GM18909 (cell line): ENCODE measurements around the gene POLR2L.

Source experiments
- ATAC-seq: cut with Tn5 transposase; IDR thresholded peaks from one replicate; pipeline ENCODE4 v1.9.1; 2021; ENCODE audit warnings: mild to moderate bottlenecking; ENCODE audit not compliant: unreplicated experiment, poor library complexity

Gene POLR2L

DNA sequence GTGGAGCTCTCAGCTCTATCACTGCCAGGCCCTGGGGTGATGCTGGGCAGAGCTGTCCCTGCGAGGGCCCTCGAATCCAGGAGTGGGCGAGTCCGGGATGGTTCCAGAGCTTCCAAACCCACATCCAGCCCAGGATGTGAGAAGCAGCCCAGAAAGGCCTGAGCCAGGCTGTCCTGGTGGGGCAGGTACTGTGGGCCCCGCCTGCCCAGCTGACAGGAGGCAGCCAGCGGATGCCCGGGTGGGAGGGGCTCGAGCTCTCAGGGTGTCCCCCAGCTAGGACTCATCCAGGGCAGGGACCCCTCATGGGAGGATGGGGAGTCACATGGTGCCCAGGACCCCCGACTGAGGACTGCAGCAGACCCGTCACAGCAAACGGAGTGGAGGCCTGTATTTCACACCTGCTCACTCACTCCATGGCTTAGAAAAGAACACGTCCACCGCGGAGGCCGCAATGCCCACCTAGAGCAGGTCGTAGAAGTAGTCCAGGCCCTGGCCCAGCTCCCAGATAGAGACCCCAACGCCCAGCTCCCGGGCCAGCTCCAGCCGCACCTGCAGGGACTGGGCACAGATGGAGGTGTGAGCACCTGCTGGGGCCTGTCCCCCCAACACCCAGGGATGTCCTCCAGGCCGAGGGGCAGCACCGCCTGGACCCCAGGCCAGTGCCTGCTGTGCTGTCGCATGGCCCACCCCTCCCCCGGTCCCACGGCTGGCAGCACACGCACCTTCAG is 27.2 kb upstream of the POLR2L start:
- no peak for ATAC-seq

DNA sequence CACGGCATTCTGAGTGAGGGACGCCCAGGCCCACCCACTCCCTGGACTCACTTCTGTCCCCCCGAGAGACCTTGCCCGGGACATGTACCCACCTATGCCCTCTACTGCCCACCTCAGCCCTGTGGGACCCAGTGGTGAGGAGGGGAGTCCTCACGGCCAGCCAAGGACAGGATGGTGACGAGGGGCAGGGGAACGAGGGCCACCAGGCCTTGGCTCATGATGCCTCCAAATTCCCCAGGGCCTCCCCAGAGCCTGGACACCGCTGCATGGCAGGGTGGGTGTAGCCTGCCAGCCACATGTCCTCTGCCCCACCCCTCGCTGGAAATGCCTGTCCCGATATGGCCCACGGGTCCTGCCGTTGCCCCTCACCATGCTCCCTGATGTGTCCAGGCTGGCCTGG is 26.5 kb upstream of the POLR2L start:
- no peak for ATAC-seq

DNA sequence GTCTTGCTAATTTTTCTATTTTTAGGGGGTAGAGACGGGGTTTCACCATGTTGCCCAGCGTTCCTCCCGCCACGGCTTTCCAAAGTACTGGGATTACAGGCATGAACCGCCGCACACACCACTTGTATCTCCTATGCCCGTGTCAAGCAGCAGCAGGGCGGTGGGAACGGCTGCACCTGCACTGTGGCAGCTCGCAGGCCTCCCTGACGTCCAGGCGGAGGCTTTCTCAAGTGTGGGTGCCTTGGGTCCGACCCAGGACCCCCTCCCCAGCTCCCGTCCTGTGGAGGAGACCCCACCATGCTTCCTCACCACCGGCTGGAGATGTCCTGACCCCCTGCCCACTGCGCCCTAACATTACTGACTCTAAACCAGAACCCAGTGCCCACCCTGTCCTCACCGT is 26.1 kb upstream of the POLR2L start:
- ATAC-seq, result no peak

- no peak for ATAC-seq
Measured at GRCh38 chr11:867856-868358, 25.6 kb upstream of the POLR2L start.

- no peak for ATAC-seq
Measured at GRCh38 chr11:866481-866880, 24.2 kb upstream of the POLR2L start.

DNA sequence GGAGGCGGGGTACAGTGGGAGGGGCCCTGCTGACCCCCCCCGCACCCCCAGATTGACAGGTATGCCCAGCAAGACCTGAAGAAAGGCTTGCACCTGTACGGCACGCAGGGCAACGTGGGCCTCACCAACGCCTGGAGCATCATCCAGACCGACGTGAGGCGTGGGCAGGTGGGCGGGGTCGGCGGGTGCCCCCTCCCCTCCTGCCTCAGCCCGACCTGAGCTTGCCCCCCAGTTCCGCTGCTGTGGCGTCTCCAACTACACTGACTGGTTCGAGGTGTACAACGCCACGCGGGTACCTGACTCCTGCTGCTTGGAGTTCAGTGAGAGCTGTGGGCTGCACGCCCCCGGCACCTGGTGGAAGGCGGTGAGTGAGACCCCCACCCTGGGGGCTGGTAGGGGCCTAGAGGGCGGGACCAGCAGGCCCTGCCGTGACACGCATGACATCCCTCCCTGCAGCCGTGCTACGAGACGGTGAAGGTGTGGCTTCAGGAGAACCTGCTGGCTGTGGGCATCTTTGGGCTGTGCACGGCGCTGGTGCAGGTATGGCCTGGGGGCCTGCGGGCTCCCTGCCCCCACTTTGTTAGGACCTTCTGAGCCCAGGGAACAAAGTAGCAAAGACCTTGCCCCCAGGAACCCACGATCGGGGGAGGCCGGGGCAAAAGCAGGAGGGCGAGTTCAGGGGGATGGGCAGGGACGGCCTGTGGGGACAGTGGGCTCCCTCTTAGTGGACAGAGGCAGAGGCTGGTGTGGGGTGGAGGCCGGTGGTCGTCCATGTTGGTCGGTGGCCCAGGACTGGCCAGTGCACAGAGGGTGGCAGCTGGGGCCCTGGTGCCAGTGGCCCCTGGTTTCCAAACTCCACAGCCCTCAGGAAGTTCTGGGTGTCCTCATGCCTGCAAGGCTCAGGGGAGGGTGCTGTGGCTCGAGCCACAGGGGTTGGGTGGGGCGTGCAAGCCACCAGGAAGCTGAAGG is 23.4 kb upstream of the POLR2L start:
- ATAC-seq, result no peak

DNA sequence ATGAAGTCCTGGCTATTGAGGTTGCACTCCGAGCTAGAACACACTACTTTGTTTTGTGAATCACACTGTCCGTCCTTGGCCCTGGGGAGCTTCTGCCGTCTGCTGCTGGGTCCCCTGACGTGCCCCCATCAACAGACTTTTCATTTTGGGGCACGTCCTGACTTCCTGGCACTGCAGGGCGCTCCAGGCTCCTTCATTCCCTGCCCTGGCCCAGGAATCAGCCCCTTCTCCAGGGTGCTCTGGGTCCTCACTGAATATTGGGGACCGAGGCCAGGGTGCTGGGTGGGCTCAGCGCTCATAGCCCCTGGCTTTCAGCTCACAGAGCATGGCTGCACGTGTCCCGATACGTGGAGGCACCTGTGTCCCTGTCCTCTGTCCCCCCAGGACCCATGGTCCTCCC is 22.6 kb upstream of the POLR2L start:
- ATAC-seq, result no peak

DNA sequence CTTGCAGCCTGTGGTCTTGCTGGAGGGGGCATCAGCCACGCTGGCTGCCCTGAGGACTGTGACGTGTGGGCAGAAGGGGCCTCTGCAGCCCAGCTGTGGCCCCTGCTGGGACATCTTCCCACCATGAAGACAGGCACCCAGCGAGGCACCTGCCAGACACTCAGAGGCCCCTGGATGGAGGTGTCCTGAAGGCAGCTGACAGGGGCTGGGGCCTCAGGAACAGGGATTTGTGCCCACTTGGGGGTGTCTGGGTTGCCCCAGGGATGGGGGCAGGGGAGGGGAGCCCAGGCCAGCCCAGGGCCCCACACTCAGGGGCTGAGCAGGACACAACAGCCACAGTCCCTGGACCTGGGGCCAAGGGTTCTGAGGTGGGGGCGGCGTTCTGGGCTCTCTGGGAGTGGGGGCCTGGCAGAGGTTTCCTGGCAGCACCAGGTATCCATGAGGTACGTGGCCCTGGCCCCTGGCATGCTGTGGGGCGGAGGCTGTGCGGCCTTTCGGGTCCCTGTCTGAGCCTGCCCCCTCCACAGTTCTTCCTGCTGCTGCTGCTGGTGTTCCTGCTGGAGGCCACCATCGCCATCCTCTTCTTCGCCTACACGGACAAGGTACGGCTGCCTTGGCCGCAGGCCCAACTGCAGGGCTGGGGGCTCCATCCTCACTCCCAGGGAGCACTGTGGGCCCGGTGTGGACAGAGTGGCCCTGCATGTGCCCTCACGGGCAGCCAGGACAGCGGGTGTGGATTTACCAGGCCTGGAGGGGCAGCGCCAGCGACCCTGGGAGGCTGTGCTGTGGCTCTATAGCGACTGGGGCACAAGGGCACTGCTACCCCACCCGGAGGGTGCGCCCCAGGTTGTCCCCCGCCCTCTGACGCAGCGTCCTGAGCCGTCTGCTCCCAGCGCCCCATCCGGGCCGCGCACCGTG is 21.8 kb upstream of the POLR2L start:
- ATAC-seq, result no peak

GRCh38 chr11:863023-863909 is 20.9 kb upstream of the POLR2L start:
- ATAC-seq, result no peak

GRCh38 chr11:862696-863022 is 20.3 kb upstream of the POLR2L start:
- no peak for ATAC-seq

DNA sequence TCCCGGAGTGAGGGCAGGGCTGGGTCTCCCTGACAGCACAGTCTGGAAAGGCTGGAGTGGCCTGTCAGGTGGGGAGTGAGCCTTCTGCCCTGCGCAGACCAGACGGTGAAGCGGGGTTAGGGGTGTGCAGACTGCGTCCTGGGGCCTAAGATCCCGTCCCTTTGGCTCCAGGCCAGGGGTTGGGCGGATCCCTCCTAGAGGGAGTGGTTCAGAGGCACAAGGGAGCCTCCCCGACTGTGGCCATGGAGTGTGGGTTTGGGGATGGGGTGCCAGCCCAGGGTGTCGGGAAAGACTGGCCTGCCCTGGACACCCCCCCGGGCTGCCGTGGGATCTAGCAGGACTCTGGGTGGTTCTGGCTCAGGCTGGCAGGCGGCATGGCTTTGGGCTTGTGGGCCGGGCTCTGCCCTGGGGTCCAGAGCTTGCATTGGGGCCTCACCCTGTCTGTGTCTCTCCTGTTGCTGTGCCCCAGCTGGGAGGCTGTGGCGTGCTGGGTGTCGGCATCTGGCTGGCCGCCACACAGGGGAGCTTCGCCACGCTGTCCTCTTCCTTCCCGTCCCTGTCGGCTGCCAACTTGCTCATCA is 19.8 kb upstream of the POLR2L start:
- ATAC-seq, result no peak

- no peak for ATAC-seq
Measured at GRCh38 chr11:861105-861479, 18.8 kb upstream of the POLR2L start.

GRCh38 chr11:860234-861104 is 18.1 kb upstream of the POLR2L start:
- ATAC-seq, result no peak

DNA sequence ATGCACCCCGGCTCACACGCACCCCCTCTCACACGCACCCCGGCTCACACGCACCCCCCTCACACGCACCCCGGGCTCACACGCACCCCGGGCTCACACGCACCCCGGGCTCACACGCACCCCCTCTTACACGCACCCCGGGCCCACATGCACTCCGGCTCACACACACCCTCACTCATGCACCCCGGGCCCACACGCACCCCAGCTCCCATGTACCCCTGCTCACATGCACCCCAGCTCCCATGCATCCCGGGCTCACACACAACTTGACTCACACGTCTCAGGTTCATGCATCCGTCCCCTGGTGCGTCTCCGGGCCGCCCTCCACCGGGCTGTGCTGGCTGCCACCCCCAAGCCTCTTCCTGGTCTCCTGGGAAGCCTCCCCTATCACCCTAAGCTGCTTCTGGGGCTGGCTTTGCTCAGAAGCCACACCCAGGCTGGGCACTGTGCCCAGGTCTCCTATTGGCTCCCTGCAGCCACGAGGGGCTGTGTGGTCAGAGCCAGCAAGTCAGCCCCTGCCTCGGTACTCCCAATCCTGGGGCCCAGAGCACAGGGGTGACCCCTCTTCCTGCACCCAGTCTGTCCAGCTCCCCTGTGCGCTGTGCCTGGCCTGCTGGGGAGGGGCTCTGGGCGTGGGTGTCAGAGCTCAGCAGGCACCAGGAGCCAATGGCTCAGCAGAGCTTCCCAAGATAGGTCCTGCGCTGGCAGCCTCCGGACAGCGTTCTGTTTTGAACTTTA is 17.2 kb upstream of the POLR2L start:
- no peak for ATAC-seq

DNA sequence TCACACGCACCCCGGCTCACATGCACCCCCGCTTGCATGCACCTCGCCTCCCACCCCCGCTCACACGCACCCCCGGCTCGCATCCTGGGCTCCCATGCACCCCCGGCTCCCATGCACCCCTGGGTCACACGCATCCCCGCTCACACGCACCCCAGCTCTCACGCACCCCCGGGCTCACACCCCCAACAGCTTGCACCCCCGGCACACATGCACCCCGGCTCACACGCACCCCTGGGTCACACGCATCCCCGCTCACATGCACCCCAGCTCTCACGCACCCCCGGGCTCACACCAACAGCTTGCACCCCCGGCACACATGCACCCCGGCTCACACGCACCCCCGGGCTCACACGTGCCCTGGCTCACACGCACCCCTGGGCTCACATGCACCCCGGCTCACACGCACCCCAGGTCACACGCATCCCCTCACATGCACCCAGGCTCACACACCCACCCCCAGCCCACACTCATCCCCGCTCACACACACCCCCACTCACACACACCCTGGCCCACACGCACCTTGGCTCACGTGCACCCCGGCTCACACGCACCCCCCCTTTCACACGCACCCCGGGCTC is 16.5 kb upstream of the POLR2L start:
- ATAC-seq, result no peak

DNA sequence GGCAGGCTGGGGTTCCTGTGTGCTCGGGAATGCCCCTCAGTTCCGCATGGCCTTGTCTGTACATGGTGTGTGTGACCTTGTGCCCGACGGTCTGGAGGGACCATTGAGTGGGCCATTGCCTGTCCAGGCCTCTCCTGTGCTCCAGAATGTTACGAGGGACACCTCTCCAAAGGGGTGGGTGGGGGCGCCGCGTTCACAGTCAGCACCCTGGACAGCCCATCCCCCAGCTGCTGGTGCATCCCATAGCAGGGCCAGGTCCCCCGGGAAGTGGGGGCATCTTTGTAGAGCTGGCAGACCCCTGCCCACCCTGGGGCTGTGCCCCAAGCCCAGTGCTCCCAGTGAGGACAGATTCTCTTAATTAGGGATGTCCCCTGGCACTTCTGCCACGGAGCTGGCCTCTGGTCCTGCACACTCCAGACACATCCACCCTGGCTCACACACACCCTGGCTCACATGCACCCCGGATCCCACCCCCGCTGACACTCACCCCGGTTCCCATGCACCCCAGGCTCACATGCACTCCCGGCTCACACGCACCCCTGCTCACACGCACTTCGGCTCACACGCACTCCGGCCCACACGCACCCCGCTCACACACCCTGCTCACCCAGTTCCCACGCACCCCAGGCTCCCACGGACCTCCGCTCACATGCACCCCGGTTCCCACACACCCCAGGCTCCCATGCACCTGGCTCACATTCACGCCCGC is 15.9 kb upstream of the POLR2L start:
- no peak for ATAC-seq

- no peak for ATAC-seq
Measured at GRCh38 chr11:856397-856796, 14.1 kb upstream of the POLR2L start.
